Neural progenitor cell (in vitro differentiated cells): ENCODE results near the gene TBC1D4. TPM values are rescaled to one million over a fixed set of nuclear protein-coding genes. Genes with fewer than 3 reads are reported as not detected.

ENCODE experiments used
- DNase-seq: peaks from one replicate; pipeline ENCODE4 v3.0.0-alpha.2; 2016; ENCODE audit warnings: low spot score
- H2AFZ ChIP-seq: fragments of 200-600 bp; sonication (generic); replicated peaks from 2 replicates; pipeline ENCODE4 v1.6.1; 2016; ENCODE audit warnings: antibody characterized with exemption
- H3F3A ChIP-seq: fragments of 200-600 bp; sonication (generic); 2 replicates; pipeline ENCODE4 v1.6.1; 2016; ENCODE audit warnings: antibody characterized with exemption, low read depth
- H3K27ac ChIP-seq: fragments of 200-600 bp; sonication (generic); 2 replicates; pipeline ENCODE4 v1.5.1; 2016; ENCODE audit warnings: mild to moderate bottlenecking
- H3K27me3 ChIP-seq: fragments of 200-600 bp; sonication (generic); 2 replicates; pipeline ENCODE4 v1.6.1; 2016; ENCODE audit warnings: mild to moderate bottlenecking, moderate library complexity
- H3K36me3 ChIP-seq: fragments of 200-600 bp; sonication (generic); 2 replicates; pipeline ENCODE4 v1.5.1; 2016
- H3K4me1 ChIP-seq: fragments of 200-600 bp; sonication (generic); 2 replicates; pipeline ENCODE4 v1.6.1; 2016; ENCODE audit warnings: mixed run types
- H3K4me2 ChIP-seq: fragments of 200-600 bp; sonication (generic); 2 replicates; pipeline ENCODE4 v1.6.1; 2016
- H3K4me3 ChIP-seq: fragments of 200-600 bp; sonication (generic); 2 replicates; pipeline ENCODE4 v1.5.1; 2016
- H3K79me2 ChIP-seq: fragments of 200-600 bp; sonication (generic); 2 replicates; pipeline ENCODE4 v1.6.1; 2016; ENCODE audit warnings: low read depth
- H3K9ac ChIP-seq: fragments of 200-600 bp; sonication (generic); 2 replicates; pipeline ENCODE4 v1.6.1; 2016
- H3K9me3 ChIP-seq: fragments of 200-600 bp; sonication (generic); 2 replicates; pipeline ENCODE4 v1.5.1; 2016; ENCODE audit warnings: low read depth
- H4K20me1 ChIP-seq: fragments of 200-600 bp; sonication (generic); 2 replicates; pipeline ENCODE4 v1.6.1; 2016; ENCODE audit warnings: low read depth
- H3K27ac Mint-ChIP-seq: 3 replicates; pipeline ENCODE4 v1.8.0; 2021; ENCODE audit warnings: mixed read lengths
- H3K27me3 Mint-ChIP-seq: 2 replicates; pipeline ENCODE4 v1.8.0; 2022; ENCODE audit warnings: low read depth, mild to moderate bottlenecking, inconsistent platforms, moderate library complexity, mixed read lengths; ENCODE audit not compliant: insufficient read depth
- H3K36me3 Mint-ChIP-seq: 3 replicates; pipeline ENCODE4 v1.8.0; 2021; ENCODE audit warnings: mixed read lengths
- H3K4me1 Mint-ChIP-seq: 3 replicates; pipeline ENCODE4 v1.8.0; 2021; ENCODE audit warnings: mixed read lengths
- H3K4me3 Mint-ChIP-seq: 3 replicates; pipeline ENCODE4 v1.8.0; 2021; ENCODE audit warnings: mild to moderate bottlenecking, moderate library complexity, mixed read lengths
- H3K9me3 Mint-ChIP-seq: 3 replicates; pipeline ENCODE4 v1.8.0; 2020; ENCODE audit warnings: mixed read lengths
- EZH2 ChIP-seq: fragments of 200-600 bp; sonication (generic); IDR thresholded peaks from 2 replicates; pipeline ENCODE4 v1.6.1; 2017; ENCODE audit warnings: antibody characterized with exemption, mild to moderate bottlenecking, moderate library complexity
- EZH2phosphoT487 ChIP-seq: fragments of 200-600 bp; sonication (generic); IDR thresholded peaks from 2 replicates; pipeline ENCODE4 v1.6.1; 2017; ENCODE audit warnings: antibody characterized with exemption
- total RNA-seq: library from RNA; depleted of rRNA; stranded (reverse); fragments of >200 nt; gene quantifications from 2 replicates; pipeline ENCODE4 v1.2.3, GENCODE V29; 2015; ENCODE audit warnings: low replicate concordance
- TF ChIP-seq, protein P1 (sequence below): fragments of 200-600 bp; sonication (generic); IDR thresholded peaks from 2 replicates; pipeline ENCODE4 v1.5.1; 2017; ENCODE audit warnings: antibody characterized with exemption, mild to moderate bottlenecking

The TBC1D4 gene
- total RNA-seq, 1 donor from 2014 or later: 14.3 TPM

DNA sequence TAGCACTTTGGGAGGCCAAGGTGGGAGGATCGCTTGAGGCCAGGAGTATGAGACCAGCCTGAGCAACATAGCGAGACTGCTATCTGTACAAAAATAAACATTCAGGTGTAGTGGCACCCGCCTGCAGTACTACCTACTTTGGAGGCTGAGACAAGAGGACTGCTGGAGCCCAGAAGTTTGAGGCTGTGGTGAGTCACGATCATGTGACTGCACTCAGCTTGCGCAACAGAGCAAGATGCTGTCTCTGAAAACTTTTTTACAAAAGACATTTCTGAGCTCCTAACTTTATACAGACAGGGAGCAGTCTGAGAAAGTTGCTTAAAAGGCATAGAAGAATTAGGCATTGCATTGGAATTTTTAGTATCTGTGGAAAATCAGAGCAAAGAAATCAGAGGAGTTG is 10.4 kb upstream of the TBC1D4 start:
- H3K27me3 ChIP-seq: no peaks in the 10 kb centered on the region
- no peaks in the 10 kb centered on the region for H3K36me3 ChIP-seq
- H3K27ac ChIP-seq: no peak overlapping the region
- Mint-ChIP-seq H3K4me1 (no peaks in the 10 kb centered on the region), H3K27me3 (no peaks in the 10 kb centered on the region), H3K36me3 (no peaks in the 10 kb centered on the region), H3K4me3 (no peak overlapping the region), H3K9me3 (no peaks in the 10 kb centered on the region), H3K27ac (no peak overlapping the region)
- no peak overlapping the region for H3K4me2 ChIP-seq
- no peak overlapping the region for H3K9ac ChIP-seq
- no peaks in the 10 kb centered on the region for H4K20me1 ChIP-seq
- H3K4me1 ChIP-seq: no peaks in the 10 kb centered on the region
- H3K4me3 ChIP-seq: no peak overlapping the region
- DNase-seq: no peak
- no peaks in the 10 kb centered on the region for H3K9me3 ChIP-seq
- no peak for TF ChIP-seq EZH2
- TF ChIP-seq EZH2phosphoT487: no peak
- TF ChIP-seq, protein P1, sequence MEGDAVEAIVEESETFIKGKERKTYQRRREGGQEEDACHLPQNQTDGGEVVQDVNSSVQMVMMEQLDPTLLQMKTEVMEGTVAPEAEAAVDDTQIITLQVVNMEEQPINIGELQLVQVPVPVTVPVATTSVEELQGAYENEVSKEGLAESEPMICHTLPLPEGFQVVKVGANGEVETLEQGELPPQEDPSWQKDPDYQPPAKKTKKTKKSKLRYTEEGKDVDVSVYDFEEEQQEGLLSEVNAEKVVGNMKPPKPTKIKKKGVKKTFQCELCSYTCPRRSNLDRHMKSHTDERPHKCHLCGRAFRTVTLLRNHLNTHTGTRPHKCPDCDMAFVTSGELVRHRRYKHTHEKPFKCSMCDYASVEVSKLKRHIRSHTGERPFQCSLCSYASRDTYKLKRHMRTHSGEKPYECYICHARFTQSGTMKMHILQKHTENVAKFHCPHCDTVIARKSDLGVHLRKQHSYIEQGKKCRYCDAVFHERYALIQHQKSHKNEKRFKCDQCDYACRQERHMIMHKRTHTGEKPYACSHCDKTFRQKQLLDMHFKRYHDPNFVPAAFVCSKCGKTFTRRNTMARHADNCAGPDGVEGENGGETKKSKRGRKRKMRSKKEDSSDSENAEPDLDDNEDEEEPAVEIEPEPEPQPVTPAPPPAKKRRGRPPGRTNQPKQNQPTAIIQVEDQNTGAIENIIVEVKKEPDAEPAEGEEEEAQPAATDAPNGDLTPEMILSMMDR: no peak
- H2AFZ ChIP-seq: no peak overlapping the region
- H3K79me2 ChIP-seq: no peaks in the 10 kb centered on the region
- no peaks in the 10 kb centered on the region for H3F3A ChIP-seq

DNA sequence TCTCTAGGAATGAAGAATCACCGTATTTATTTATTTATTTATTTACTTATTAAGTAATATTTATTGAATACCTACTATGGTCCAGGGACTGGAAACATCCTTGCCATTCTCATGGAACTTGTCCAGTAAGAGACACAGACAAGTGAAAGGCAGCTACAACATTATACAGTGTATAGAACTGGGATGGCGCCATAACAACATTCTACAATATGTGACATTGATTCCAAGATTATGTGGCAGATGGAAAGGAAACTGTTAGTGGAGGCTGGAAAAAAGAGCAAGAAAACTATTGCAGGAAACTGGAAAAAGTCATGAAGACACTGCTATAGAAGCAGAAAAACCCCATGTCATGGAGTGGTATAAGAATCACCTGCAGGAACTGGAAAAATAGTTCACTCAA is 9.4 kb upstream of the TBC1D4 start:
- Histone ChIP-seq H2AFZ (no peak overlapping the region), H3K36me3 (no peaks in the 10 kb centered on the region), H3K79me2 (no peaks in the 10 kb centered on the region), H3K9me3 (no peaks in the 10 kb centered on the region), H3K27ac (no peak overlapping the region), H3K27me3 (no peaks in the 10 kb centered on the region), H4K20me1 (no peaks in the 10 kb centered on the region), H3K4me3 (no peak overlapping the region), H3K4me2 (no peak overlapping the region), H3F3A (no peaks in the 10 kb centered on the region), H3K4me1 (no peaks in the 10 kb centered on the region), H3K9ac (no peak overlapping the region)
- no peaks in the 10 kb centered on the region for H3K36me3 Mint-ChIP-seq
- no peaks in the 10 kb centered on the region for H3K27me3 Mint-ChIP-seq
- no peak overlapping the region for H3K4me3 Mint-ChIP-seq
- no peaks in the 10 kb centered on the region for H3K4me1 Mint-ChIP-seq
- no peak for DNase-seq
- H3K9me3 Mint-ChIP-seq: no peaks in the 10 kb centered on the region
- no peak for TF ChIP-seq EZH2phosphoT487
- TF ChIP-seq, protein P1: no peak
- TF ChIP-seq EZH2: no peak
- H3K27ac Mint-ChIP-seq: no peak overlapping the region

DNA sequence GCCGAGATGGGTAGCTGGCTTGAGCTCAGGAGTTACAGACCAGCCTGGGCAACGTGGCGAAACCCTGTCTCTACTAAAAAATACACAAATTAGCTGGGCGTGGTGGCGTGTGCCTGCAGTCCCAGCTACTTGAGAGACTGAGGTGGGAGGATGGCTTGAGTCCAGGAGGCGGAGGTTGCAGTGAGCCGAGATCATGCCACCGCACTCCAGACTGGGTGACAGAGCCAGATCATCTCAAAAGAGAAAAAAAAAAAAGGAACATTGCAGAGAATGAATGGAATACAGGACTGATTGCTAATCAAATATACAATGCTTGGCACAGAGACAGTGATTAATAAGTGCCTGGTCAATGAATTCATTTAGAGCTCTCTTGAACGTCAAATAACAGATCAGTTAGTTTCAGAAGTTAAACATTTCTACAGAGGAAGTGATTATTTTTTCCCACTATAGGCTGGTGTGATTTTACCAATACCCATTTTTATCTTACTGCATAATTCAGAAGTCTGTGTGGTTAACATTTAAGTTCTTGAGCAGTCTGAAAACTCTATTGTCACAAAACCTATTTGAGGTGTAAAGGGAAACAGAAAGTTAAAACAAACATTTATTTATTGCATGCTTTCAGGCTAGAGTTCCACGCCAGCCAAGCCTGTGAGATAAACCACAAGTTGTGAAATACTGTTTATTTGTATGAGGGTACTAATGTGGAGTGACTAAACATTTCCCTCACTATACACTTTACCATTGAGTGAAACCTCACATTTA is 7.7 kb upstream of the TBC1D4 start:
- no peaks in the 10 kb centered on the region for H3K36me3 ChIP-seq
- H3K4me2 ChIP-seq: no peak overlapping the region
- Mint-ChIP-seq H3K4me3 (no peak overlapping the region), H3K27me3 (no peaks in the 10 kb centered on the region), H3K36me3 (no peaks in the 10 kb centered on the region), H3K27ac (no peak overlapping the region), H3K9me3 (no peaks in the 10 kb centered on the region), H3K4me1 (peaks cover 6% of the 10 kb centered on the region)
- H3K27me3 ChIP-seq: no peaks in the 10 kb centered on the region
- H2AFZ ChIP-seq: no peak overlapping the region
- H3K4me3 ChIP-seq: no peak overlapping the region
- no peaks in the 10 kb centered on the region for H3F3A ChIP-seq
- H3K9me3 ChIP-seq: no peaks in the 10 kb centered on the region
- no peaks in the 10 kb centered on the region for H4K20me1 ChIP-seq
- TF ChIP-seq, protein P1: no peak
- TF ChIP-seq EZH2phosphoT487 (no peak), EZH2 (no peak)
- no peak for DNase-seq
- H3K4me1 ChIP-seq: no peaks in the 10 kb centered on the region
- H3K9ac ChIP-seq: no peak overlapping the region
- no peak overlapping the region for H3K27ac ChIP-seq
- H3K79me2 ChIP-seq: no peaks in the 10 kb centered on the region
